Right lobe of liver (tissue), 6 donors: ENCODE data around the gene RPS6KA5. TPM values are rescaled to one million over a fixed set of nuclear protein-coding genes. Genes with fewer than 3 reads are reported as not detected.

Source experiments
- ATAC-seq, 4 donors: fragments of 200-7000 bp; cut with Tn5 transposase; one replicate each; pipeline ENCODE4 v1.9.1; 2020; ENCODE audit warnings: mild to moderate bottlenecking in 4 of 4, moderate library complexity in 4 of 4
- DNase-seq, 3 donors: peaks; one replicate each; pipeline ENCODE4 v3.0.0-alpha.2; 2020
- H3K27ac ChIP-seq, 3 donors: fragments of 200-600 bp; one replicate each; pipeline ENCODE4 v1.8.0; 2022
- H3K27me3 ChIP-seq, 2 donors: fragments of 200-600 bp; one replicate each; pipeline ENCODE4 v1.8.0; 2022
- H3K36me3 ChIP-seq, 4 donors: fragments of 200-600 bp; sonication (generic) in 1 of 4; one replicate each; pipeline versions ENCODE4 v1.5.1 to v1.8.0; 2017 to 2022; ENCODE audit warnings: control low read depth in 1 of 4
- H3K4me1 ChIP-seq, 4 donors: fragments of 200-600 bp; sonication (generic) in 1 of 4; one replicate each; pipeline versions ENCODE4 v1.5.1 to v1.8.0; 2017 to 2022; ENCODE audit warnings: control low read depth in 1 of 4
- H3K4me3 ChIP-seq, 3 donors: fragments of 200-600 bp; one replicate each; pipeline ENCODE4 v1.8.0; 2022
- H3K9me3 ChIP-seq, 4 donors: fragments of 200-600 bp; sonication (generic) in 1 of 4; one replicate each; pipeline versions ENCODE4 v1.5.1 to v1.8.0; 2017 to 2022; ENCODE audit warnings: control low read depth in 1 of 4
- CTCF ChIP-seq, 4 donors: fragments of 200-600 bp in 3 of 4; fragments of 450-650 bp in 1 of 4; IDR thresholded peaks; one replicate each; pipeline versions ENCODE4 v1.5.1 to v1.8.0; 2016 to 2022; ENCODE audit warnings: antibody characterized with exemption in 4 of 4, mild to moderate bottlenecking in 2 of 4
- POLR2A ChIP-seq: fragments of 450-650 bp; IDR thresholded peaks from one replicate; pipeline ENCODE4 v1.6.1; 2017; ENCODE audit warnings: antibody characterized with exemption, mild to moderate bottlenecking
- WGBS: methylation state at CpG from one replicate; pipeline ENCODE4 v1.1.6; 2018; ENCODE audit warnings: low coverage, low lambda C conversion rate; ENCODE audit not compliant: insufficient coverage; ENCODE audit errors: missing lambda C conversion rate; 5-methylcytosine and 5-hydroxymethylcytosine counted together
- intact Hi-C, 2 donors: fragments of 100-400 bp; cut with DNase I; formaldehyde crosslinking; loops; one replicate each; pipeline versions ENCODE4 v1.11.2 to v1.14.1; 2022
- total RNA-seq, 6 experiments: library from RNA; depleted of rRNA in 2 of 6; stranded (reverse); fragments of >200 nt in 2 of 6; fragmentation: NEBNext Ultra II Directional in 3 of 6; extraction: Animal tissue kit (Norgen Biotek cat#: 25700) in 3 of 6; gene quantifications; one replicate each; pipeline versions ENCODE4 v1.1.0 to v1.2.4, GENCODE V29; 2016 to 2023
- donor health status: DM: no; HTN: yes; CAD: no.
- donor health status: DM: no; HTN: no; CAD: no.
- donor health status: DM: no; HTN: no; CAD: no.
- donor health status: DM: no; HTN: yes; CAD: no.
- donor health status: DM: no; HTN: yes; CAD: no.

The RPS6KA5 gene
- total RNA-seq, 6 experiments from 2014 or later, result 0.31 to 3.5 (median 1.7) TPM

GRCh38 chr14:91058042-91058581, 2.3 kb downstream of the RPS6KA5 start:
- no peaks in the 10 kb centered on the region for H3K27me3 ChIP-seq
- no peaks in the 10 kb centered on the region for H3K36me3 ChIP-seq
- H3K4me3 ChIP-seq, result no peak overlapping the region
- ATAC-seq (no peak), DNase-seq (no peak)
- 70% methylated on average over 6 of the region's 6 CpGs for WGBS
- intact Hi-C loops, result no loop called here
- H3K4me1 ChIP-seq, result peaks cover 0 to 13% (median 4%) of the 10 kb centered on the region in 4 donors
- H3K27ac ChIP-seq, result no peak overlapping the region
- TF ChIP-seq CTCF (IDR thresholded peaks at IDR 0.05) (no peak), POLR2A (no peak)
- H3K9me3 ChIP-seq, result no peaks in the 10 kb centered on the region

GRCh38 chr14:91056361-91056760, 4.1 kb downstream of the RPS6KA5 start:
- intact Hi-C loops, result no loop called here
- Histone ChIP-seq H3K4me1 (peaks cover 0 to 8% (median 3%) of the 10 kb centered on the region in 4 donors), H3K36me3 (no peaks in the 10 kb centered on the region), H3K9me3 (no peaks in the 10 kb centered on the region), H3K27me3 (no peaks in the 10 kb centered on the region), H3K27ac (no peak overlapping the region), H3K4me3 (no peak overlapping the region)
- TF ChIP-seq CTCF (IDR thresholded peaks at IDR 0.05) (no peak), POLR2A (no peak)
- ATAC-seq (no peak), DNase-seq (no peak)
- WGBS, result 98% methylated on average over 3 of the region's 3 CpGs

- Histone ChIP-seq H3K9me3 (no peaks in the 10 kb centered on the region), H3K4me1 (peaks cover 0 to 5% (median 3%) of the 10 kb centered on the region in 4 donors), H3K27ac (no peak overlapping the region), H3K4me3 (no peak overlapping the region), H3K27me3 (no peaks in the 10 kb centered on the region), H3K36me3 (no peaks in the 10 kb centered on the region)
- no peak for ATAC-seq
- TF ChIP-seq POLR2A, result no peak
- TF ChIP-seq CTCF (IDR thresholded peaks at IDR 0.05), result no peak
- intact Hi-C loops, result no loop called here
- DNase-seq, result no peak
Measured at GRCh38 chr14:91055016-91055415, 5.4 kb downstream of the RPS6KA5 start.

GRCh38 chr14:91048676-91049075, 11.8 kb downstream of the RPS6KA5 start:
- Histone ChIP-seq H3K27ac (no peak overlapping the region), H3K36me3 (no peaks in the 10 kb centered on the region), H3K27me3 (no peaks in the 10 kb centered on the region), H3K4me1 (no peaks in the 10 kb centered on the region), H3K9me3 (no peaks in the 10 kb centered on the region), H3K4me3 (no peak overlapping the region)
- 89% methylated on average over 1 of the region's 1 CpG for WGBS
- no peak for TF ChIP-seq CTCF (IDR thresholded peaks at IDR 0.05)
- no peak for TF ChIP-seq POLR2A
- DNase-seq, result no peak
- intact Hi-C loops, result no loop called here
- no peak for ATAC-seq

- WGBS, result 67% methylated on average over 2 of the region's 2 CpGs
- Histone ChIP-seq H3K27ac (no peak overlapping the region), H3K4me3 (no peak overlapping the region), H3K9me3 (no peaks in the 10 kb centered on the region), H3K27me3 (no peaks in the 10 kb centered on the region), H3K4me1 (no peaks in the 10 kb centered on the region), H3K36me3 (no peaks in the 10 kb centered on the region)
- TF ChIP-seq POLR2A (no peak), CTCF (IDR thresholded peaks at IDR 0.05) (no peak)
- ATAC-seq (no peak), DNase-seq (no peak)
- intact Hi-C loops, result no loop called here
Measured at GRCh38 chr14:91048265-91048664, 12.2 kb downstream of the RPS6KA5 start.
